Duodenal mucosa (tissue), 2 donors: Measurements from ENCODE around the gene FAH.
"Not testable (repeated sequence)": the region's sequence is repeated elsewhere in the genome, so short reads cannot be mapped to it uniquely, and the experiment has no call there.

ENCODE experiments used
- H3K27ac ChIP-seq: one replicate; pipeline ENCODE4 v1.7.0; 2013; ENCODE audit warnings: low read depth, low read length
- H3K27me3 ChIP-seq, 2 donors: one replicate each; pipeline ENCODE4 v1.7.0; 2013; ENCODE audit warnings: low read length in 2 of 2, control low read depth in 1 of 2; ENCODE audit not compliant: insufficient read depth in 2 of 2, control insufficient read depth in 1 of 2
- H3K36me3 ChIP-seq, 2 donors: one replicate each; pipeline ENCODE4 v1.7.0; 2013; ENCODE audit warnings: low read length in 2 of 2, control low read depth in 1 of 2; ENCODE audit not compliant: insufficient read depth in 2 of 2, control insufficient read depth in 1 of 2
- H3K4me1 ChIP-seq, 2 donors: one replicate each; pipeline ENCODE4 v1.7.0; 2013; ENCODE audit warnings: low read length in 2 of 2, control low read depth in 1 of 2; ENCODE audit not compliant: insufficient read depth in 2 of 2, control insufficient read depth in 1 of 2
- H3K4me3 ChIP-seq, 2 donors: one replicate each; pipeline ENCODE4 v1.7.0; 2013; ENCODE audit warnings: low read length in 2 of 2, low read depth in 1 of 2
- H3K9ac ChIP-seq, 2 donors: one replicate each; pipeline ENCODE4 v1.7.0; 2013; ENCODE audit warnings: low read length in 2 of 2, low read depth in 1 of 2
- H3K9me3 ChIP-seq, 2 donors: one replicate each; pipeline ENCODE4 v1.7.0; 2013; ENCODE audit warnings: low read length in 2 of 2, control low read depth in 1 of 2; ENCODE audit not compliant: control insufficient read depth in 1 of 2

The FAH gene

GRCh38 chr15:80118956-80119355 lies 33.8 kb upstream of the FAH start:
- Histone ChIP-seq H3K27ac (no peak overlapping the region), H3K4me1 (peaks cover 0 to 2% of the 10 kb centered on the region in 2 donors), H3K36me3 (peaks cover 6 to 27% of the 10 kb centered on the region in 2 donors), H3K9me3 (no peaks in the 10 kb centered on the region), H3K27me3 (no peaks in the 10 kb centered on the region), H3K9ac (no peak overlapping the region), H3K4me3 (no peak overlapping the region)

DNA sequence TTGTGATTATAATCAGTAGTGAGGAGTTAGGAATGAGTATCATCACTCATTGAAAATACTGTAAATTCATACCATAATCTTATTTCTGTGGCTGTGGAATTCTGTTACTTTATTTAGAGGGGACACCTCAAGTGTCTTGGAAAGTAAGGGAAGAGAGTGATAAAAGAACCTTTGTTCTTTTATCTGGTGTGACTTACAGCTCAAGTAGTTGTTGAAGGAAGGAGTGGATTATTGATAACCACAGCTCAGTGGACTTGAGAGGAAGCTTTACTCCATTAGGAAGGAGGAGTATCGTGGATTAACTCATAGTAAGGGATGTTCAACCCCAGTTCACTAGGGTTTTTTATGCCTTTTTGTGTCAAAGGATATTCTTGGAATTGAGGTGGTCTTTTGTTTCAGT lies 32.2 kb upstream of the FAH start:
- Histone ChIP-seq H3K4me3 (no peak overlapping the region), H3K9ac (no peak overlapping the region), H3K27ac (no peak overlapping the region), H3K27me3 (no peaks in the 10 kb centered on the region), H3K4me1 (peaks cover 0 to 2% of the 10 kb centered on the region in 2 donors), H3K9me3 (no peaks in the 10 kb centered on the region), H3K36me3 (peaks cover 6 to 32% of the 10 kb centered on the region in 2 donors)

- no peaks in the 10 kb centered on the region for H3K9me3 ChIP-seq
- H3K27ac ChIP-seq: no peak overlapping the region
Measured at GRCh38 chr15:80121546-80121945, 31.3 kb upstream of the FAH start.

GRCh38 chr15:80123034-80123433 lies 29.8 kb upstream of the FAH start:
- no peaks in the 10 kb centered on the region for H3K9me3 ChIP-seq
- peaks cover 0 to 2% of the 10 kb centered on the region in 2 donors for H3K4me1 ChIP-seq
- H3K36me3 ChIP-seq: peaks cover 12 to 41% of the 10 kb centered on the region in 2 donors
- H3K9ac ChIP-seq: no peak overlapping the region
- no peaks in the 10 kb centered on the region for H3K27me3 ChIP-seq
- no peak overlapping the region for H3K27ac ChIP-seq
- no peak overlapping the region for H3K4me3 ChIP-seq

More at GRCh38 chr15:80121546-80121945, 31.3 kb upstream of the FAH start:
- no peak overlapping the region for H3K4me3 ChIP-seq
- H3K27me3 ChIP-seq: no peaks in the 10 kb centered on the region
- H3K4me1 ChIP-seq: peaks cover 0 to 2% of the 10 kb centered on the region in 2 donors
- no peak overlapping the region for H3K9ac ChIP-seq
- H3K36me3 ChIP-seq: peaks cover 10 to 37% of the 10 kb centered on the region in 2 donors

DNA sequence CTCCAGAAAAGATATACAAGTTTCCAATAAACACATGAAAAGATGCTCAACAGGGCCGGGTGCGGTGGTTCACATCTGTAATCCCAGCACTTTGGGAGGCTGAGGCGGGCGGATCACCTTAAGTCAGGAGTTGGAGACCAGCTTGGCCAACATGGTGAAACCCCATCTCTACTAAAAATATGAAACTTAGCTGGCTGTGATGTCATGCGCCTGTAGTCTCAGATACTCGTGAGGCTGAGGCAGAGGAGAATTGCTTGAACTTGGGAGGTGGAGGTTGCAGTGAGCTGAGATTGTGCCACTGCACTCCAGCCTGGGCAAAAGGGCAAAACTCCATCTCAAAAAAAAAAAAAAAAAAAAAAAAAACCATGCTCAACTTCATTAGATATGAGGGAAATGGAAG lies 25.5 kb upstream of the FAH start:
- H3K27ac ChIP-seq, H3K4me1 ChIP-seq, H3K4me3 ChIP-seq, H3K9ac ChIP-seq, H3K9me3 ChIP-seq, H3K27me3 ChIP-seq: not testable (repeated sequence)
- peaks cover 21 to 37% of the 10 kb centered on the region in 2 donors for H3K36me3 ChIP-seq

DNA sequence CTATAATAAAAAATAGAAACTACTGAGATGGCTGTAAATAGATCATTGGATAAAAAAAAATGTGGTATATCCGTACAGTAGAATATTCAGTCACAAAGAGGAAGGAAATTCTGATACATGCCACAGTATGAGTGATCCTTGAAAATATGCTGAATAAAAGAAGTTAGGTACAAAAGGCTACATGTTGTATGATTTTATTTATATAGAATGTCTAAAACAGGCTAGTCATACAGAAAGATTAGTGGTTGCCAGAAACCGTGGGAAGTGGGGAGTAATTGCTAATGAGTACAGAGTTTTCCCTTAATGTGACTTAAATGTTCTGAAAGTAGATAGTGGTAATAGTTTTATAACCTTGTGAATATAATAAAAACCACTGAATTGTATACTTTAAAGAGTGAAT lies 24.9 kb upstream of the FAH start:
- no peak overlapping the region for H3K27ac ChIP-seq
- no peaks in the 10 kb centered on the region for H3K9me3 ChIP-seq
- peaks cover 19 to 36% of the 10 kb centered on the region in 2 donors for H3K36me3 ChIP-seq
- no peak overlapping the region for H3K9ac ChIP-seq
- no peak overlapping the region for H3K4me3 ChIP-seq
- no peaks in the 10 kb centered on the region for H3K27me3 ChIP-seq
- no peaks in the 10 kb centered on the region for H3K4me1 ChIP-seq

DNA sequence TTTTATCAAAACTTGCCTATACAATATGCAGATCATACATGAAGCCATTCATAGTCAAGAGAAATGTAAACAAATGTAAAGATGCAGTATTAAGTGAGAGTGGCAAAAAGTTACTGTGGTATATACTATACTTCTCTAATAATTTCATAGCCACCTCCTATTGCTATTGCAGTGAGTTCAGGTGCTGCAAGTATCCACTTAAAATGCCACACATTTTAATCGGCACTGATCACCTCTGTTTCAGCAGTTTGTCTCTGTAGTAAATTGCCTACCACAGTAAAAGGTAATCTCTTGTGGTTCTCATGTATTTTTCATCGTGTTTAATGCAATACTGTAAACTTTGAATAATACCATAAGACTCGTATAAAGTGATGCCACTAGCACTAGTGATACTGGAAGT lies 20.4 kb upstream of the FAH start:
- no peaks in the 10 kb centered on the region for H3K9me3 ChIP-seq
- no peak overlapping the region for H3K9ac ChIP-seq
- no peaks in the 10 kb centered on the region for H3K4me1 ChIP-seq
- no peak overlapping the region for H3K4me3 ChIP-seq
- H3K27me3 ChIP-seq: no peaks in the 10 kb centered on the region
- no peak overlapping the region for H3K27ac ChIP-seq
- peaks cover 9 to 40% of the 10 kb centered on the region in 2 donors for H3K36me3 ChIP-seq

- Histone ChIP-seq H3K9me3 (no peaks in the 10 kb centered on the region), H3K4me3 (no peak overlapping the region), H3K27me3 (no peaks in the 10 kb centered on the region), H3K36me3 (peaks cover 0 to 32% of the 10 kb centered on the region in 2 donors), H3K9ac (no peak overlapping the region), H3K27ac (no peak overlapping the region), H3K4me1 (no peaks in the 10 kb centered on the region)
Measured at GRCh38 chr15:80136854-80137253, 15.9 kb upstream of the FAH start.

GRCh38 chr15:80138961-80139360 lies 13.8 kb upstream of the FAH start:
- Histone ChIP-seq H3K36me3 (peaks cover 0 to 25% of the 10 kb centered on the region in 2 donors), H3K9me3 (no peaks in the 10 kb centered on the region), H3K27me3 (no peaks in the 10 kb centered on the region), H3K4me1 (peaks cover 0 to 4% of the 10 kb centered on the region in 2 donors), H3K4me3 (no peak overlapping the region), H3K27ac (no peak overlapping the region), H3K9ac (no peak overlapping the region)

GRCh38 chr15:80140909-80141308 lies 11.9 kb upstream of the FAH start:
- Histone ChIP-seq H3K9ac (no peak overlapping the region), H3K9me3 (no peaks in the 10 kb centered on the region), H3K4me3 (no peak overlapping the region), H3K36me3 (peaks cover 0 to 8% of the 10 kb centered on the region in 2 donors), H3K27ac (no peak overlapping the region), H3K27me3 (no peaks in the 10 kb centered on the region), H3K4me1 (peaks cover 0 to 4% of the 10 kb centered on the region in 2 donors)
